Measurements from ENCODE around the gene SH3GL1.

DNA sequence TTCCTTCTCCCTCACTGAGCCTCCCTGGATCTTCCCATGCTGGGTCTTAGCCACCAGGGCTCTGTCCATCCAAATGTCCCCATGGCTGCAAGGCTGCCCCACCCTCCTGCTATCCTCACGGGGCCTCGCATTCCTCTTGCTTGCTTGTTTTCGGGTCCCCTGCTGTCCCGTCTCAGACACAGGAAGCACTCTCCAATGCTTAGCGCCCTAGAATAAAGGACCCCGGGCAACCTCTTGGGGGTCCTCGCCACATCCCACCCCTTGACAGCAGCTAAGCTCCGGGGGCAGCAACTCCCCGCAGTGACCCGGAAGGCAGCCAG, 23.7 kb downstream of the SH3GL1 start:
- TF ChIP-seq, protein P1, sequence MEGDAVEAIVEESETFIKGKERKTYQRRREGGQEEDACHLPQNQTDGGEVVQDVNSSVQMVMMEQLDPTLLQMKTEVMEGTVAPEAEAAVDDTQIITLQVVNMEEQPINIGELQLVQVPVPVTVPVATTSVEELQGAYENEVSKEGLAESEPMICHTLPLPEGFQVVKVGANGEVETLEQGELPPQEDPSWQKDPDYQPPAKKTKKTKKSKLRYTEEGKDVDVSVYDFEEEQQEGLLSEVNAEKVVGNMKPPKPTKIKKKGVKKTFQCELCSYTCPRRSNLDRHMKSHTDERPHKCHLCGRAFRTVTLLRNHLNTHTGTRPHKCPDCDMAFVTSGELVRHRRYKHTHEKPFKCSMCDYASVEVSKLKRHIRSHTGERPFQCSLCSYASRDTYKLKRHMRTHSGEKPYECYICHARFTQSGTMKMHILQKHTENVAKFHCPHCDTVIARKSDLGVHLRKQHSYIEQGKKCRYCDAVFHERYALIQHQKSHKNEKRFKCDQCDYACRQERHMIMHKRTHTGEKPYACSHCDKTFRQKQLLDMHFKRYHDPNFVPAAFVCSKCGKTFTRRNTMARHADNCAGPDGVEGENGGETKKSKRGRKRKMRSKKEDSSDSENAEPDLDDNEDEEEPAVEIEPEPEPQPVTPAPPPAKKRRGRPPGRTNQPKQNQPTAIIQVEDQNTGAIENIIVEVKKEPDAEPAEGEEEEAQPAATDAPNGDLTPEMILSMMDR (IDR thresholded peaks at IDR 0.05) = no peak
- no peak for TF ChIP-seq POLR2A (IDR thresholded peaks at IDR 0.05)

All from gastroesophageal sphincter (tissue), 3 donors.